ENCODE results near the gene CGNL1. TPM values are rescaled to one million over a fixed set of nuclear protein-coding genes. Genes with fewer than 3 reads are reported as not detected.

Gene CGNL1
- total RNA-seq, 1 donor from 2014 or later, result 5.4 TPM

DNA sequence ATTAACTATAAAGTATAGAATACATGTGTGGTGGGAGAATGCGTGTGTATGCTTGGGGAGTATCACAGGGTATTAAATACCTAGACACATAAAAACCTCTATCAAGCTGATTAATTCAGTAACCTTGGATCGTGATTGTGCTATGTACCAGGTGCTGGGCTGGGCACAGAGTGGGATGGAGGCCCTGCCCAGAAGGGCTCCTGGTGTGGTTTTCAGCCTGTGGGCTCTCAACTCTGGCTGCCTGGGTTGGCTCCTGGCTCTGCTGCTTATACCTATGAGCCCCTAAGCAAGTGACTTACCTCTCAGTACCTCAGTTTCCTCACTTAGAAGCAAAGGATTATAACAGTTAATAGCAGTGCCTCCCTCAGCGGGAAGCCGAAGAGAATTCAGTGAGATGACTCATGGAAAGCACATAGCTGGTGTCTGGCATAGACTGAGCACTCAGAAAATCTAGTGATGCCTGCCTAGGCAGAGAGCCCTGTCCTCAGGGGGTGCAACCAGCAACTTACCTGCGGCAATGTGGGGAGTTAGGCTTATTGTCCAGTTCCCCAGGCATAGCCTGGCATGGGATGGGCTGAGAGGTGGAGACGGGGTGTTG is 124.8 kb downstream of the CGNL1 start:
- no peaks in the 10 kb centered on the region for H3K36me3 Mint-ChIP-seq (ENCODE audit: unreplicated experiment)

DNA sequence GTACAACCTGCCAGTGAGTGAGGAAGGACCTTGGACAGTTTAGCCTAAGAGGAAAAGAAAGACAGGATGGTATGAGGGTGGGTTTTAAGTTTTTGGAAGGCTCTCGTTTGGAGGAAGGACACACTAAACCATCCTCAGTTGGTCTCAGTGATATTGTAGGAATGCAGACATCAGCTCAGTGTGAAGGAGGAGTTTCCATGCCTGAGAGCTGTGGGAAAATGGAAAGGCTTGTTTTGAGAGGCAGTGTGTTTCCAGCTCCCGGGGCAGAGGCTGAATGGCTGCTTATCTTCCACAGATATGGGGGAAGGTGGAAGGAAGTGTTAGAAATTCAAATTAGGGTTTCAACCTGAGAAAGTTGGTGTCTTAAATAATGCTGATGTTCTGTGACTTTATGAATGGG is 125.8 kb downstream of the CGNL1 start:
- Mint-ChIP-seq H3K27me3 (ENCODE audit: unreplicated experiment) (peaks cover 2% of the 10 kb centered on the region), H3K9me3 (ENCODE audit: unreplicated experiment) (peaks cover 4% of the 10 kb centered on the region), H3K4me1 (ENCODE audit: low read depth, unreplicated experiment) (peaks cover 6% of the 10 kb centered on the region), H3K4me3 (ENCODE audit: unreplicated experiment) (no peak overlapping the region), H3K27ac (ENCODE audit: unreplicated experiment) (no peak overlapping the region), H3K36me3 (ENCODE audit: unreplicated experiment) (no peaks in the 10 kb centered on the region)
- DNase-seq, result no peak
- TF ChIP-seq, protein P1, sequence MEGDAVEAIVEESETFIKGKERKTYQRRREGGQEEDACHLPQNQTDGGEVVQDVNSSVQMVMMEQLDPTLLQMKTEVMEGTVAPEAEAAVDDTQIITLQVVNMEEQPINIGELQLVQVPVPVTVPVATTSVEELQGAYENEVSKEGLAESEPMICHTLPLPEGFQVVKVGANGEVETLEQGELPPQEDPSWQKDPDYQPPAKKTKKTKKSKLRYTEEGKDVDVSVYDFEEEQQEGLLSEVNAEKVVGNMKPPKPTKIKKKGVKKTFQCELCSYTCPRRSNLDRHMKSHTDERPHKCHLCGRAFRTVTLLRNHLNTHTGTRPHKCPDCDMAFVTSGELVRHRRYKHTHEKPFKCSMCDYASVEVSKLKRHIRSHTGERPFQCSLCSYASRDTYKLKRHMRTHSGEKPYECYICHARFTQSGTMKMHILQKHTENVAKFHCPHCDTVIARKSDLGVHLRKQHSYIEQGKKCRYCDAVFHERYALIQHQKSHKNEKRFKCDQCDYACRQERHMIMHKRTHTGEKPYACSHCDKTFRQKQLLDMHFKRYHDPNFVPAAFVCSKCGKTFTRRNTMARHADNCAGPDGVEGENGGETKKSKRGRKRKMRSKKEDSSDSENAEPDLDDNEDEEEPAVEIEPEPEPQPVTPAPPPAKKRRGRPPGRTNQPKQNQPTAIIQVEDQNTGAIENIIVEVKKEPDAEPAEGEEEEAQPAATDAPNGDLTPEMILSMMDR (IDR thresholded peaks at IDR 0.05; ENCODE audit: partially characterized antibody, unreplicated experiment), result no peak

More for the DNA sequence above, 124.8 kb downstream of the CGNL1 start:
- TF ChIP-seq, protein P1 (IDR thresholded peaks at IDR 0.05; ENCODE audit: partially characterized antibody, unreplicated experiment), result no peak
- Mint-ChIP-seq H3K27me3 (ENCODE audit: unreplicated experiment) (peaks cover 2% of the 10 kb centered on the region), H3K9me3 (ENCODE audit: unreplicated experiment) (peaks cover 4% of the 10 kb centered on the region), H3K4me1 (ENCODE audit: low read depth, unreplicated experiment) (peaks cover 5% of the 10 kb centered on the region), H3K27ac (ENCODE audit: unreplicated experiment) (no peak overlapping the region), H3K4me3 (ENCODE audit: unreplicated experiment) (no peak overlapping the region)
- DNase-seq, result no peak

DNA sequence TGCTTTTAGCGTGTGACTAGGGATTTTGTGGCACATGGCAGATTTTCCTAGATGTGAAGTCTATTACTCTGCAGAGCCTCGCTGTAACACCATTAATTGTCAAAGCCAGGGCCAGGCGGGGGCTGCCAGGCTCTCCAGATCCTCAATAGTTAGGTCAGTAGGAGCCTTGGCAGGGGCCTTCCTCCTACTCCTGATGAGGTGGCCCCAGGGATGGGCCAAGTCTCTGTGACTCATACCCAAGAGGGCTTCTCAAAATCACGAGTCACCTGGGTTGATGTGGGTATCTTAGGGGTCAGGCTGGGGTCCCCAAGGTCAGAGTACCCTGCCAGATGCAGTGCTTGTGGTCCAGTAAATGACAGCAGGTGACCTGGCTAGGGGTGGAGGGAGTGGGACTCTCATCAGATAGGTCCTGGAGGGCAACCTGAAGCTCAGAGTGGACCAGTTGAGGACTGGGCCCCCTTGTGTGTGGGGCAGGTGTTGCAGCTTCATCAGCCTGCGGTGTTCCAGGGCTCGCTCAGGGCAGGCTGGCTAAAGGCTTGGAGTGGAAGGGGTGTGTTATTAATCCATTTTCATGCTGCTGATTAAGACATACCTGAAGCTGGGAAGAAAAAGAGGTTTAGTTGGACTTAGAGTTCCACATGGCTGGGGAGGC is 126.9 kb downstream of the CGNL1 start:
- Mint-ChIP-seq H3K4me3 (ENCODE audit: unreplicated experiment) (no peak overlapping the region), H3K4me1 (ENCODE audit: low read depth, unreplicated experiment) (peaks cover 6% of the 10 kb centered on the region), H3K36me3 (ENCODE audit: unreplicated experiment) (no peaks in the 10 kb centered on the region), H3K27me3 (ENCODE audit: unreplicated experiment) (peaks cover 2% of the 10 kb centered on the region), H3K9me3 (ENCODE audit: unreplicated experiment) (peaks cover 4% of the 10 kb centered on the region), H3K27ac (ENCODE audit: unreplicated experiment) (no peak overlapping the region)
- TF ChIP-seq, protein P1 (IDR thresholded peaks at IDR 0.05; ENCODE audit: partially characterized antibody, unreplicated experiment), result peak; percentile 22
- no peak for DNase-seq

DNA sequence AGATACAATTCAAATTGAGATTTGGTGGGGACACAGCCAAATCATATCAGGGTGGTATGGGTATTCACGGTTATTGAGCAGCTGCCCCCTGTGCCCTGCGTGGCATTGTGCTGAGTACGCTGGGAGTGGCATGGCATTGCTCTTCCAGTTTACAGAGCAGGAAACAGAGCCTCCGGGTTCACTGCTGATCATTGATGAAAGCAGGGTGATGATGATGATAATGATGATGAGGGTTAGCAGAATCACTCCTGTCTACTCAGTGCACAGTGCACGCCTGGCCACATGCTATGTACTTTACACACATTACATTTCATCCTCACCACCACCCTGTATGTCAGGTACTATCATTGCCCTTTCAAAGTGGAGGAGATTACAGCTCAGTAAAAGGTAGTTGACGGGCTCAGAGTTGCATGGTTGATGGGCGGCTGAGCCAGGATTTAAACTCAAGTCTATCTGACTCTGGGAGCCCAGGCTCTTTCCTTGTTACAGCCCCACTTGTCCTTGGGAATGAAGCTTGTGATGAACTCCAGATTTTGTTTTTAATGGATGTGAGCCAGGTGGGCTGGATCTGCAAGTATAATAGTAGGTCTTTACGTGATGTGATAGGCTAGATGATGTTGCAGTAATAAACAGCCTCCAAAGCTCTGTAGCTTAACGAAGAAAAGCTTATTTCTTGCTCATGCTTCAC is 127.8 kb downstream of the CGNL1 start:
- TF ChIP-seq, protein P1 (IDR thresholded peaks at IDR 0.05; ENCODE audit: partially characterized antibody, unreplicated experiment), result no peak
- Mint-ChIP-seq H3K27me3 (ENCODE audit: unreplicated experiment) (peaks cover 2% of the 10 kb centered on the region), H3K27ac (ENCODE audit: unreplicated experiment) (no peak overlapping the region), H3K4me1 (ENCODE audit: low read depth, unreplicated experiment) (peaks cover 6% of the 10 kb centered on the region), H3K9me3 (ENCODE audit: unreplicated experiment) (peaks cover 2% of the 10 kb centered on the region), H3K4me3 (ENCODE audit: unreplicated experiment) (no peak overlapping the region), H3K36me3 (ENCODE audit: unreplicated experiment) (no peaks in the 10 kb centered on the region)
- no peak for DNase-seq

DNA sequence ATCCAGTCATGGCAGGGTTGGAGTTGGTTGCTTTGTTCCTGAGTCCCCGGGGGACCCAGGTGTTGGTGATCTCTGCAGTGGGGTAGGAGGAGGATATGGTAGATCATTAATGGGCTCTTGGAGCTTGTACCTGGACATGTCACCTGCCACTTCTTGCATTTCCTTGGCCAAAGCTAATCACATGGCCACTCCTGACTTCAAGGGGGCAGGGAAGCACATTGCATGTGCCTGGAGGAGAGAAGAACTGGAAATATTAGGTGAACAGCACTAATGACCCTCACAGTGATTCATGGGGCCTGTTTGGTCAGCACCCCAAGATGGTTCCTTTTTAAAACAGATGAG is 128.3 kb downstream of the CGNL1 start:
- no peak for DNase-seq
- H3K27ac Mint-ChIP-seq (ENCODE audit: unreplicated experiment), result no peak overlapping the region
- TF ChIP-seq, protein P1 (IDR thresholded peaks at IDR 0.05; ENCODE audit: partially characterized antibody, unreplicated experiment), result no peak
- no peak overlapping the region for H3K4me3 Mint-ChIP-seq (ENCODE audit: unreplicated experiment)
- H3K27me3 Mint-ChIP-seq (ENCODE audit: unreplicated experiment), result peaks cover 2% of the 10 kb centered on the region
- peaks cover 2% of the 10 kb centered on the region for H3K9me3 Mint-ChIP-seq (ENCODE audit: unreplicated experiment)
- H3K4me1 Mint-ChIP-seq (ENCODE audit: low read depth, unreplicated experiment), result peaks cover 9% of the 10 kb centered on the region
- no peaks in the 10 kb centered on the region for H3K36me3 Mint-ChIP-seq (ENCODE audit: unreplicated experiment)

Measured in glutamatergic neuron (in vitro differentiated cells).